Activated CD4-positive, alpha-beta T cell treated with anti-CD3 and anti-CD28 coated beads for 24 hours (primary cell): ENCODE measurements around the gene RRAD.
"Not testable (repeated sequence)": the region's sequence is repeated elsewhere in the genome, so short reads cannot be mapped to it uniquely, and the experiment has no call there.

Experiments
- DNase-seq, 2 donors: peaks; one replicate each; pipeline ENCODE4 v3.0.0-alpha.2; 2020; ENCODE audit warnings: low read depth in 2 of 2

Gene RRAD

DNA sequence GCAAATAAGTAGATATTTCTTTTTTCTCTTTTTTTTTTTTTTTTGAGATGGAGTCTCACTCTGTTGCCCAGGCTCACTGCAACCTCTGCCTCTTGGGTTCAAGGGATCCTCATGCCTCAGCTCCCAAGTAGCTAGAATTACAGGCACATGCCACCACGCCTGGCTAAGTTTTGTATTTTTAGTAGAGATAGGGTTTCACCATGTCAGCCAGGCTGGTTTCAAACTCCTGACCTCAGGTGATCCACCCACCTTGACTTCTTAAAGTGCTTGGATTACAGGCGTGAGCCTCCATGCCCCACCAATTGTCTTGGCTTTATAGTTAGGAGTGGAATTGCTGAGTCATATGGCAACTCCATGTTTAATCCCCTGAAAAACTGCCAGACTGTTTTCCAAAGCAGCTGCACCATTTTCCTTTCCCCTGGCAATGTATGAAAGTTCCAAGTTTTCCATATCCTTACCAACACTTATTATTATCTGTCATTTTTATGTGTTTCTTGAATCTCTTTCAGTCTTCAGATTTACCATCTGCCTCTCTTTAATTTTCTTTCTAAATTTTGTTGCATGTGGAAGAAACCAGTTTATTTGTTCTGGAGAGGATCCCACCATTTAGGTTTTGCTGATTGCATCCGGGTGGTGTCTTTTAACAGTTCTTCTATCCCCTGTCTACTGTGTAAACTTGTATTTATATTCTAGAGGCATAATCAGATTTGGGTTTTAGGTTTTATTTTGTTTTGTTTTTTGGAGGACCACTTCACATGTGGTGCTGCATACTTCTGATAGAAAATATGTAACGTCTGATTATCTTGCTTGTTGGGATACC lies 25.8 kb upstream of the RRAD start:
- no peak for DNase-seq

- DNase-seq, result no peak
Measured at GRCh38 chr16:66950437-66950836, 25.1 kb upstream of the RRAD start.

DNA sequence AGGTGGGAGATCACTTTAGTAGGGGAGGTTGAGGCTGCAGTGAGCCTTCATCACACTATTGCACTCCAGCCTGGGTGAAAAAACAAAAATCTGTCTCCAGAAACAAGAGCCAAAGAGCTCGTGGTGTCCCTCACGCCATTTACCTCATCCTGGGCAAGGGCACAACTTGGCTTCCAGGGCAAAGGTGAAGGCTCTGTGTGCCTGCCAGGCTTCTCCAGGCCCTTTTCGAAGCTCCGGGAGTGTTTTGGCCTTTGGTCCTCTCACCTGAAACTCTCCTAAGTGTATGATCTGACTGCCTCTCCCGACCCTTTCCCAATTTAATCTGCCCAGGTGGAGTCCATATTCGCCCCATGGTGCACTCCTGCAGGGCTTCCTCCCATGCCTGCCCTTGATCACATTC lies 24.1 kb upstream of the RRAD start:
- no peak for DNase-seq

GRCh38 chr16:66948837-66949225 lies 23.5 kb upstream of the RRAD start:
- no peak for DNase-seq

GRCh38 chr16:66948134-66948836 lies 22.9 kb upstream of the RRAD start:
- DNase-seq, result no peak

DNA sequence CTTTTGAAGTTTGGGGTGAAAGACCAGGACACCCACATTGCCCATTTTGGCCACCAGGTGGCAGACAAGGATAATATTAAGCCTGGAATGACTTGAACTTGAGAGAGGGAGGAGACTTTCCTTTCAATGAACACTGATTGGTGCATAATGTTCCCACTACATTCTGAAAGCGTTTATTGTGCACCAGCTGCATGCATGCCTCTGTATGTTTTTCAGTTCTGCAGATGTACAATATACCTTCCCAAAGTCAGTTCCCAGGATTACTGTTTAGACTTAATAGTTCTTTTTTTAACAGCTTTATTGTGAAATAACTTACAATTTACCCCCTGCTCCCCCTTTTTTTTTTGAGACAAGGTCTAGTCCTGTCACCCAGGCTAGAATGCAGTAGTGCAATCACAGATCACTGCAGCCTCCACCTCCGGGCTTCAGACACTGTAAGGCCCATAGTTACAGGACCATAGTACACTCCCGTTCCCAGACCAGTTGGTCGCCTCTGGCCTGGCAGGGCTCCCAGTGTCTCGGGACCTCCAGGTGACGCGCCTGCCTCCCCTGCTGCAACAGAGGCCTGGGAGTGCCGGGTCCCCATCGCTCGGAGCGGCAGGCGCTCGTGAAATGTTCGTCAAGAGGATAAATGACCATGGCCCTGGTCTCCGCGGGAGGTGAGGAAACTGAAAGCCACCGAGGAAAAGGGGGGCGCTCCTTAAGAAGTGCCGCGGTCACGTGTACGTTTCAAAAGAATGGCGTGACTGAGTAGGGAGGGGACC lies 22.1 kb upstream of the RRAD start:
- DNase-seq, result peak; percentile 75 to 84

- no peak for DNase-seq
Measured at GRCh38 chr16:66946974-66947301, 21.6 kb upstream of the RRAD start.

GRCh38 chr16:66946541-66946940 lies 21.2 kb upstream of the RRAD start:
- DNase-seq, result no peak

GRCh38 chr16:66945939-66946338 lies 20.6 kb upstream of the RRAD start:
- no peak for DNase-seq

DNA sequence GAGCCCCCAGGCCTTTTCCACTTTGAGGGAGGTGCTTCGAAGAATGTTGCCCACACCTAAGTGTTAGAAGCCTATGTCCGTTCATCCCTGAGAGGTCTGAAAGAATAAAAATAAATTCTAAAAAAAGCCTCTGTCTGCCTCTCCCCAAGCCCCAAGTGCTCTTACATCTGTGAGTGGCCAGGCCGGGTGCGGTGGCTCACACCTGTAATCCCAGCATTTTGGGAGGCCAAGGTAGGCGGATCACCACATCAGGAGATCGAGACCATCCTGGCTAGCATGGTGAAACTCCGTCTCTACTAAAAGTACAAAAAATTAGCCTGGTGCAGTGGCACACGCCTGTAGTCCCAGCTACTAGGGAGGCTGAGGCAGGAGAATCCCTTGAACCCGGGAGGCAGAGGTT lies 19.6 kb upstream of the RRAD start:
- DNase-seq, result not testable (repeated sequence)

DNA sequence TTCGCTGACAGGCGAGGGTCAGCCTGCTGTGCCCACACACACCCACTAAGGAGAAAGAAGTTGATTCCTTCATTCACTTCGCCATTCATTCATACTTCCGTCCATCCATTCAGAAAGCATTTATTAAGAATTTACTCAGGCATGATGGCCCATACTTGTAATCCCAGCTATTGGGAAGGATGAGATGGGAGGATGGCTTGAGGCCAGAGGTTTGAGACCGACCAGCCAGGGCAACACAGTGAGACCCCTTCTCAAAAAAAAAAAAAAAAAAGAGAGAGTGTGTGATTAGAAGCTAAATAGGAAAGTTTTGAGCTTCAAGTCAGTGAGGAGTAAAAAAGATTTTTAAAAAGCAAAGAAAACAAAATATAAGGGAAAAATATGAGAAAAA lies 18.7 kb upstream of the RRAD start:
- no peak for DNase-seq

- no peak for DNase-seq
Measured at GRCh38 chr16:66943426-66944053, 18.2 kb upstream of the RRAD start.

DNA sequence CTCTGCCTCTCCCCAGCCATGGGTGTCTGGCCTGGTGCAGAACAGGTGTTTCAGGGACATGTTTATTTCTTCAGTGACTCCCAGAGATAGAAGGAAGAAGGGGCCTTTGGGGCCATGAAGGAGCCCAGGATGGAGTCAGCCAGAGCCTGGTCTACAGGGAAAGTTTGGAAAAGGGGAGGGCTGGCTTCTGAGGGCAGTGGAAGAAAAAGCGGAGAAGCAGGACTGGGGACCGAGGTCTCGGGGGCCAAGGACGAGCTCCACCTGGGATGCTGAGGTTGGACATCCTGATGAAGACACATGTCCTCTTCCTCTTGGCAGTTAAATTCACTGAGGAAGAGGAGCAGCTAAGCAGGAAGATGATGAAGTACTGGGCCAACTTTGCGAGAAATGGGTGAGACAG lies 17.6 kb upstream of the RRAD start:
- DNase-seq, result no peak

- DNase-seq, result no peak
Measured at GRCh38 chr16:66940236-66940635, 14.9 kb upstream of the RRAD start.

DNA sequence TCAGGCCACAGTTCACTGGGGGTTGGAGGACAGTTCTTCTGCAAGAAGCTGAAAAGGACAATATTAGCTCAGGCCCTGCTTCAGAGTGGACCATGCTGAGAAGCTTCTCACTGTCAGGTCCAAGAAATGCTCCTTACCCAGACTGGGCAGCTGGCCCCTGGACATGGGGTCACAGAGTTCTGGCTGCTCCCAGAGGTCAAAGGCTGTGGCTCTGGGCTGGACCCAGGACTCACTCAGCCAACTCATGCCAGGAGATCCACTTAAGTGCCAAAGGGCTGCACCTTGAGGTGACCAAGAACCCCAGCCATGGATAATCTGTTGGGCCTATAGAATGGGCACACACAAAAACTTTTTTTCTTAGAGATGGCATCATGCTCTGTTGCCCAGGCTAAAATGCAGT lies 14.0 kb upstream of the RRAD start:
- DNase-seq, result no peak

DNA sequence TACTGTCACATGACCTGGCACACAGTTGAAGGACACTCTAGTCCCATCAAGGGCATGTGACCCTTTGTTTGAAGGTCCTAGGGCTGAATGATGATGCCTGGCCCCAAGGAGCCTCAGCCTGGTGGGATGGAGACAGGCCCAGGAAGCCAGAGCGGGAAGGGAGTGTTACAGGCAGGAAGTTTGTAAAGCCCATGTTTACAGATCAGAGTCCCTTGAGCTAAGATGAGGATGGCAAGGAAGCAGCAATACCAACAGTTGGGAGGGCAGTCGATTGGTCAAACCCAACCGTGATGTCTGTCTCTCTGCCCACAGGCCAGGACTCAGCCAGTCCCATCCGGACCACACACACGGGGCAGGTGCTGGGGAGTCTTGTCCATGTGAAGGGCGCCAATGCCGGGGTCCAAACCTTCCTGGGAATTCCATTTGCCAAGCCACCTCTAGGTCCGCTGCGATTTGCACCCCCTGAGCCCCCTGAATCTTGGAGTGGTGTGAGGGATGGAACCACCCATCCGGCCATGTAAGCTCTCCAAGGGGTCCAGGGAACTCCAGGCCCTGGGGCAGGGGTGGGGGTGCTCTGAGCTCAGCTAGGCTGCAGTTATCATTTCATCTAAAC lies 12.5 kb upstream of the RRAD start:
- no peak for DNase-seq

DNA sequence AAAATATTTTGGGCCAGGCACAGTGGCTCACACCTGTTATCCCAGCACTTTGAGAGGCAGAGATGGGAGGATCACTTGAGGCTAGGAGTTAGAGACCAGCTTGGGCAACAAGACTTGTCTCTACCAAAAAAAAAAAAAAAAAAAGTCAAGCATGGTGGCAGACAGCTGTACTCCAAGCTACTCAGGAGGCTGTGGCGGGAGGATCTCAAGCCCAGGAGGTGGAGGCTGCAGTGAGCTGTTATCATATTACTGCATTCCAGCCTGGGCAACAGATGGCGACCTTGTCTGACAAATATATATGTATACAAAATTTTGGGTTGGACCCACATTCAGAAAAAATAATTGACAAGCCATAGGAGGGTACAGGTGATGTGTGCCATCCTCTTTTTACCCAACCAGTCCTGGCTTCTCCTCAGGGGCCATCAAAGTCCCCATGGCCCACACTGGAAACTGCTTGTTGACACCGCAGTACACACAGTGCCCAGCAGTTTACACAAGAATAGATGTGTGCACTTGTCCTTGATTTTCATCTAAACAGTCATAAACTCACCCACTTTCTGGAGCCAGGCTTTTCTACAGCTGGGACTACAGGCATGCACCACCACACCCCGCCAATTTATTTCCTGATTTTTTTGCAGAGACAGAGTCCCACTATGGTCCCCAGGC lies 11.7 kb upstream of the RRAD start:
- DNase-seq, result no peak

- no peak for DNase-seq
Measured at GRCh38 chr16:66936462-66936861, 11.1 kb upstream of the RRAD start.

- no peak for DNase-seq
Measured at GRCh38 chr16:66935314-66936011, 10.1 kb upstream of the RRAD start, which contains the start of gene CES2. Gene CES2 (plus strand): TSS chr16:66935516. CDS start chr16:66935636, 120 bp downstream.

DNA sequence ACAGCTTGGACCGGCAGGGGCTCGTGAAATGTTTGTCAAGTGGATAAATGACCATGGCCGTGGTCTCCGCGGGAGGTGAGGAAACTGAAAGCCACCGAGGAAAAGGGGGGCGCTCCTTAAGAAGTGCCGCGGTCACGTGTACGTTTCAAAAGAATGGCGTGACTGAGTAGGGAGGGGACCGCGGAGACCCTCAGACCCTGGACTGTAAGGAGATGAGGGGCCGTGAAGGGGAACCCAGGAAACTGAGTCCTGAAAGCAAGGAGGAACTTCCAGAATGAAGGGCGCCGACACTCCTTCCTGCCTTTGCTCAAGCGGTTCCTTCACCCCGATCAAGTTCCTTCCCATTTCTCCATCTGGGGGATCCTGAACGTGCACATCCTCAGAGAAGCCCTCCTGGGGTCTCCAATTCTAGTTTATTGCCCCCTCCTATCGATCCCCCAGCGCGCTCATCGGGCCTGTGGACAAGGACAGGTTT lies 9.5 kb upstream of the RRAD start:
- DNase-seq, result not testable (repeated sequence)
